ENCODE data around the gene PLGRKT. TPM values are rescaled to one million over a fixed set of nuclear protein-coding genes. Genes with fewer than 3 reads are reported as not detected.

Gene PLGRKT
- total RNA-seq, 1 donor from 2014 or later, result 28.5 TPM

DNA sequence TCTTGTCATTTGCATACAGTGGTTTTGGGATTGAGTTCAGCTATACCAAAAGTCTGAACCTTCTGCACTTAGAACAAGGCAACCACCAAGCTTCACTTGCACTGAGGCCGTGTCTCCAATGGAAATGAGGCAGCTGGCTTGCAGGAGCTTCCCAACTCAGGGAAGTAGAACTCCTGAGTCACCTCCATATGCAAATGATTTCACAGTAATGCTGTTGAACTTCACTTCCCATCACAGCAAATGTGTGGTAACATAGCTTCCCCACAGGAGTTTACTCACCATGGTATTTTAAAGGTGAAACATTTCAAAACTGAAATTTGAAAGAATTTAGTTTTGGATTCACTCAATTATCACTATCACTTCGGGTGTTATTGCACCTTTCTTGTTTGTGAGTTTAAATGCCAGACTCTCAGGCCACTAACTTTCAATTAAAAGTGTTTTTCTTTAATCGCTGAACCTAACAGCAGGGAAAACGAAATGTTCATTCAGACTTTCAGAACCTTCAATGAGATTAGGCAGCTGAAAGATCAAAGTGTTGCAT is 21.6 kb upstream of the PLGRKT start:
- TF ChIP-seq, protein P1, sequence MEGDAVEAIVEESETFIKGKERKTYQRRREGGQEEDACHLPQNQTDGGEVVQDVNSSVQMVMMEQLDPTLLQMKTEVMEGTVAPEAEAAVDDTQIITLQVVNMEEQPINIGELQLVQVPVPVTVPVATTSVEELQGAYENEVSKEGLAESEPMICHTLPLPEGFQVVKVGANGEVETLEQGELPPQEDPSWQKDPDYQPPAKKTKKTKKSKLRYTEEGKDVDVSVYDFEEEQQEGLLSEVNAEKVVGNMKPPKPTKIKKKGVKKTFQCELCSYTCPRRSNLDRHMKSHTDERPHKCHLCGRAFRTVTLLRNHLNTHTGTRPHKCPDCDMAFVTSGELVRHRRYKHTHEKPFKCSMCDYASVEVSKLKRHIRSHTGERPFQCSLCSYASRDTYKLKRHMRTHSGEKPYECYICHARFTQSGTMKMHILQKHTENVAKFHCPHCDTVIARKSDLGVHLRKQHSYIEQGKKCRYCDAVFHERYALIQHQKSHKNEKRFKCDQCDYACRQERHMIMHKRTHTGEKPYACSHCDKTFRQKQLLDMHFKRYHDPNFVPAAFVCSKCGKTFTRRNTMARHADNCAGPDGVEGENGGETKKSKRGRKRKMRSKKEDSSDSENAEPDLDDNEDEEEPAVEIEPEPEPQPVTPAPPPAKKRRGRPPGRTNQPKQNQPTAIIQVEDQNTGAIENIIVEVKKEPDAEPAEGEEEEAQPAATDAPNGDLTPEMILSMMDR (IDR thresholded peaks at IDR 0.05; ENCODE audit: insufficient read depth, low read length, poor library complexity, severe bottlenecking), result no peak
- peak; percentile 80 for DNase-seq (ENCODE audit: low read depth)
- no peaks in the 10 kb centered on the region for H3K36me3 ChIP-seq (ENCODE audit: control insufficient read depth, insufficient read depth, low read length)
- H3K4me3 ChIP-seq (ENCODE audit: low read depth, low read length), result no peak overlapping the region
- no peaks in the 10 kb centered on the region for H3K27me3 ChIP-seq (ENCODE audit: control insufficient read depth, insufficient read depth, low read length)

DNA sequence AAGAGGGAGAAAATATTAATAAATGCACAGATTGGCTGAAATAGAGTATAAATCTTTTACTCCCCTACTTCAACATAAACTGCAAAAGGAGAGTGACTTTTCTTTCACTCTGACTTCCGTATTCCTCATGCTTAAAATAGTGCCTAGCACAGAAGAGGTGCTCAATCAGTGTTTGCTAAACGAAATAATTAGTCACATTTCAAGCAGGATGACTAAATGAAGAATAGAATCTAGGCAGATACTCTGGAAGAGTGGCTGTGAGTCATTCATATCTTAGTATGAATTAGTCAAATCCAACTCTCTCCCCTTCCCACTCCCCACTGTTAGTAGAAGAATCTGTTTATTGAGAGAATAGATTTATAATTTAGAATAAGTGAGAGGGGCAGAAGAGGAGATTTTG is 17.5 kb upstream of the PLGRKT start:
- Histone ChIP-seq H3K36me3 (ENCODE audit: control insufficient read depth, insufficient read depth, low read length) (no peaks in the 10 kb centered on the region), H3K27me3 (ENCODE audit: control insufficient read depth, insufficient read depth, low read length) (no peaks in the 10 kb centered on the region), H3K4me3 (ENCODE audit: low read depth, low read length) (no peak overlapping the region)
- no peak for DNase-seq (ENCODE audit: low read depth)
- TF ChIP-seq, protein P1 (IDR thresholded peaks at IDR 0.05; ENCODE audit: insufficient read depth, low read length, poor library complexity, severe bottlenecking), result no peak

DNA sequence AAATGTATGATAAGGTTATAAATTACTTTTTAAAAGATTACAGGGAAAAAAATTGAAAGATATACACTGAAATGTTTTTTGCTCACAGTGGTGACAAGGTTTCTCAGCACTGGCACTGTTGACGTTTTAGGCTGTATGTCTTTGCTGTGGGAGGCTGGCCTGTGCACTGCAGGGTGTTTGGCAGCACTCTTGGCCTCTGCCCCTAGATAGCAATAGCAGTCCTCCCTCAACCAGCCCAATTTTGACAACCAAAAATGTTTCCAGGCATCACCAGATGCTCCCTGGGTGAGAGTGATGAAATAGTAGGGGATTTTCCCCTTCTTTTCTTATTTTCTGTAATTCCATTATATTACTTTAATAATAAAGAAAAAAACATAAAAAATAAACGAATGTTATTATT is 15.9 kb upstream of the PLGRKT start:
- Histone ChIP-seq H3K36me3 (ENCODE audit: control insufficient read depth, insufficient read depth, low read length) (no peaks in the 10 kb centered on the region), H3K27me3 (ENCODE audit: control insufficient read depth, insufficient read depth, low read length) (no peaks in the 10 kb centered on the region), H3K4me3 (ENCODE audit: low read depth, low read length) (no peak overlapping the region)
- no peak for DNase-seq (ENCODE audit: low read depth)
- TF ChIP-seq, protein P1 (IDR thresholded peaks at IDR 0.05; ENCODE audit: insufficient read depth, low read length, poor library complexity, severe bottlenecking), result no peak

DNA sequence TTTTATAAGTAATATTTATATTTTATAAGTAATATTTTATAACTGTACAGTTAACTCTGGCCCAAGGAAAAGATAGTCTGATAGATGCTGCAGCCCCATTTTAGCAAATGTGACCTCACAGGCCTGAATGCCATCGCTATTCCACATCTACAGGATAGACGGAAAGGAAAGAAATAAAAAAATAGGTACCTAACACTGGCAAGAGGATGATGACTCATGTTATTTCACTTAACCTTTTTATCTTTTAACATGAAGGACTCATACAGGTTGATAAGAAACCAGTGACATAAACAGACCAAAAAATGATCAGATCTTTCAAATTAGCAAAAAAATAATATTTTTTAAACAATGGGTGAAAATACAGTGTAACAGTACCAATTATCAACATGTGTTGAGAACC is 15.3 kb upstream of the PLGRKT start:
- TF ChIP-seq, protein P1 (IDR thresholded peaks at IDR 0.05; ENCODE audit: insufficient read depth, low read length, poor library complexity, severe bottlenecking), result no peak
- Histone ChIP-seq H3K4me3 (ENCODE audit: low read depth, low read length) (no peak overlapping the region), H3K27me3 (ENCODE audit: control insufficient read depth, insufficient read depth, low read length) (no peaks in the 10 kb centered on the region), H3K36me3 (ENCODE audit: control insufficient read depth, insufficient read depth, low read length) (no peaks in the 10 kb centered on the region)
- DNase-seq (ENCODE audit: low read depth), result no peak

DNA sequence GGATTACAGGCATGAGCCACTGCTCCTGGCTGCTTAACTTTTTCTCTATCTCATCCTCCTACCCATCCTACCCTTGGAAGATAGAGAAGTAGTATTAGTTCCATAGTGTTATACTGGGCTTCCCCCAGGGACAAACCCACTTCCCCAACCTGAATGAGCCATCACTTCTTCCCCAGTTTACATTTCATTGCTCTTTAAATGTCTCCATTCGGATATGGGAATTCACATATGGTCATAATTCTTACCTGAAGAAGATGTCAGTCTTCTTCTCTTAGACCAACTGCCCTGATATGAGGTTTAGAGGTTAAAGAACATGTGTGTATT is 14.5 kb upstream of the PLGRKT start:
- no peak for DNase-seq (ENCODE audit: low read depth)
- Histone ChIP-seq H3K27me3 (ENCODE audit: control insufficient read depth, insufficient read depth, low read length) (no peaks in the 10 kb centered on the region), H3K36me3 (ENCODE audit: control insufficient read depth, insufficient read depth, low read length) (no peaks in the 10 kb centered on the region), H3K4me3 (ENCODE audit: low read depth, low read length) (no peak overlapping the region)
- TF ChIP-seq, protein P1 (IDR thresholded peaks at IDR 0.05; ENCODE audit: insufficient read depth, low read length, poor library complexity, severe bottlenecking), result no peak

DNA sequence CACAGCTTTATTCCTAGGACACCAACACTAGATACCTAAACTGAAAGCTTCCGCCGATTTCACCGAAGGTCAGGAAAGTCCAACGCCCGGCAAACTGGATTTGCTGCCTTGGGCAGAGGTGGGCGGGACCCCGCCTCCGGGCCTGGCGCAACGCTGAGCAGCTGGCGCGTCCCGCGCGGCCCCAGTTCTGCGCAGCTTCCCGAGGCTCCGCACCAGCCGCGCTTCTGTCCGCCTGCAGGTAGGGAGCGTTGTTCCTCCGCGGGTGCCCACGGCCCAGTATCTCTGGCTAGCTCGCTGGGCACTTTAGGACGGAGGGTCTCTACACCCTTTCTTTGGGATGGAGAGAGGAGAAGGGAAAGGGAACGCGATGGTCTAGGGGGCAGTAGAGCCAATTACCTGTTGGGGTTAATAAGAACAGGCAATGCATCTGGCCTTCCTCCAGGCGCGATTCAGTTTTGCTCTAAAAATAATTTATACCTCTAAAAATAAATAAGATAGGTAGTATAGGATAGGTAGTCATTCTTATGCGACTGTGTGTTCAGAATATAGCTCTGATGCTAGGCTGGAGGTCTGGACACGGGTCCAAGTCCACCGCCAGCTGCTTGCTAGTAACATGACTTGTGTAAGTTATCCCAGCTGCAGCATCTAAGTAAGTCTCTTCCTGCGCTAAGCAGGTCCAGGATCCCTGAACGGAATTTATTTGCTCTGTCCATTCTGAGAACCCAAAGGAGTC is 12.8 kb upstream of the PLGRKT start, which contains the start of gene CD274:
Gene CD274, plus strand, starts transcription at position 184 of the 733 bp plus-strand sequence. CDS start 5,572 bp downstream, outside the sequence.
- TF ChIP-seq, protein P1 (IDR thresholded peaks at IDR 0.05; ENCODE audit: insufficient read depth, low read length, poor library complexity, severe bottlenecking), result peak; percentile 76
- Histone ChIP-seq H3K4me3 (ENCODE audit: low read depth, low read length) (peak within 1 kb of the TSS; percentile 70), H3K27me3 (ENCODE audit: control insufficient read depth, insufficient read depth, low read length) (no peaks in the 10 kb centered on the region), H3K36me3 (ENCODE audit: control insufficient read depth, insufficient read depth, low read length) (no peaks in the 10 kb centered on the region)
- peak; percentile 80 for DNase-seq (ENCODE audit: low read depth)
